Fibroblast of skin of left quadriceps (primary cell): ENCODE measurements around the gene ACBD6.

Source experiments
- DNase-seq, 2 experiments: peaks; one replicate each; pipeline ENCODE4 v3.0.0-alpha.2; 2013; ENCODE audit warnings: low read depth in 2 of 2

Gene ACBD6

GRCh38 chr1:180369061-180369460, 133.3 kb downstream of the ACBD6 start:
- no peak for DNase-seq

- no peak for DNase-seq
These were observed 135.9 kb downstream of the ACBD6 start for GRCh38 chr1:180366371-180367068.

- no peak for DNase-seq
These were observed 137.3 kb downstream of the ACBD6 start for GRCh38 chr1:180365039-180365438.

GRCh38 chr1:180363246-180363995, 139.0 kb downstream of the ACBD6 start:
- DNase-seq, result no peak

GRCh38 chr1:180360333-180361075, 141.9 kb downstream of the ACBD6 start:
- DNase-seq, result peak in 1 of 2 experiments; percentile 2

- DNase-seq, result no peak
These were observed 143.7 kb downstream of the ACBD6 start for GRCh38 chr1:180358649-180359048.

- no peak for DNase-seq
These were observed 148.4 kb downstream of the ACBD6 start for GRCh38 chr1:180353945-180354344.

- no peak for DNase-seq
These were observed 149.8 kb downstream of the ACBD6 start for GRCh38 chr1:180352588-180352987.

GRCh38 chr1:180352021-180352420, 150.4 kb downstream of the ACBD6 start:
- DNase-seq, result no peak

- DNase-seq, result no peak
These were observed 157.2 kb downstream of the ACBD6 start for GRCh38 chr1:180345148-180345547.

GRCh38 chr1:180343921-180344769, 158.2 kb downstream of the ACBD6 start:
- DNase-seq, result peak in 1 of 2 experiments; percentile 7

GRCh38 chr1:180327089-180327488, 175.3 kb downstream of the ACBD6 start:
- DNase-seq, result no peak

GRCh38 chr1:180312926-180313325, 189.5 kb downstream of the ACBD6 start:
- DNase-seq, result no peak

GRCh38 chr1:180311011-180311730, 191.2 kb downstream of the ACBD6 start:
- no peak for DNase-seq

- DNase-seq, result no peak
These were observed 192.3 kb downstream of the ACBD6 start for GRCh38 chr1:180310095-180310494.

- peak; percentile 26 to 45 for DNase-seq
These were observed 193.0 kb downstream of the ACBD6 start for GRCh38 chr1:180309338-180309737.

GRCh38 chr1:180301135-180301742, 201.1 kb downstream of the ACBD6 start:
- DNase-seq, result no peak

GRCh38 chr1:180299479-180300221, 202.7 kb downstream of the ACBD6 start:
- no peak for DNase-seq

GRCh38 chr1:180295999-180296398, 206.4 kb downstream of the ACBD6 start:
- no peak for DNase-seq

GRCh38 chr1:180294711-180295110, 207.7 kb downstream of the ACBD6 start:
- no peak for DNase-seq
